ENCODE results near the gene SLC17A3.

DNA sequence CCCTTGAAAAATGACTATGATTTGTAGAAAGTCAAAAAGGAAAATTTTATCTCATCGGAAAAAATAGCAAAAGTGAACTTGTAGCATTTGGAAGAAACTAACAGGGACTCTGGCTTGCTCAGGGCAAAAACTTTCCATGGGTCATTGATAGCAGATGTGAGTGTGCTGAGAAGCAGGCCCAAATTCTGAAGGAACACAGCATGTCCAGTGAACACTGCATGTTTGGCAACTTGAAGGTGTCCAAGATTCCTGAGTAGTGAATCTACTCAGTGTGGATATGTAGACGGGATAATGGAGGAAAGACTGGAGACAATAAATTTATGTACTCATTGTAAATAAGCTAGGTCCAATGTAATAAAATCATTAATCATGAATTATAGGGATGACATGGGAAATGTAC, 48.3 kb upstream of the SLC17A3 start:
- TF ChIP-seq, protein P1, sequence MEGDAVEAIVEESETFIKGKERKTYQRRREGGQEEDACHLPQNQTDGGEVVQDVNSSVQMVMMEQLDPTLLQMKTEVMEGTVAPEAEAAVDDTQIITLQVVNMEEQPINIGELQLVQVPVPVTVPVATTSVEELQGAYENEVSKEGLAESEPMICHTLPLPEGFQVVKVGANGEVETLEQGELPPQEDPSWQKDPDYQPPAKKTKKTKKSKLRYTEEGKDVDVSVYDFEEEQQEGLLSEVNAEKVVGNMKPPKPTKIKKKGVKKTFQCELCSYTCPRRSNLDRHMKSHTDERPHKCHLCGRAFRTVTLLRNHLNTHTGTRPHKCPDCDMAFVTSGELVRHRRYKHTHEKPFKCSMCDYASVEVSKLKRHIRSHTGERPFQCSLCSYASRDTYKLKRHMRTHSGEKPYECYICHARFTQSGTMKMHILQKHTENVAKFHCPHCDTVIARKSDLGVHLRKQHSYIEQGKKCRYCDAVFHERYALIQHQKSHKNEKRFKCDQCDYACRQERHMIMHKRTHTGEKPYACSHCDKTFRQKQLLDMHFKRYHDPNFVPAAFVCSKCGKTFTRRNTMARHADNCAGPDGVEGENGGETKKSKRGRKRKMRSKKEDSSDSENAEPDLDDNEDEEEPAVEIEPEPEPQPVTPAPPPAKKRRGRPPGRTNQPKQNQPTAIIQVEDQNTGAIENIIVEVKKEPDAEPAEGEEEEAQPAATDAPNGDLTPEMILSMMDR (IDR thresholded peaks at IDR 0.05; ENCODE audit: borderline replicate concordance, extremely low read depth, low read length, poor library complexity, severe bottlenecking), result no peak
- TF ChIP-seq EZH2 (IDR thresholded peaks at IDR 0.05; ENCODE audit: borderline replicate concordance, low read depth, low read length, severe bottlenecking), result no peak
